HG02884 (cell line): ENCODE measurements around the gene GDPD3.

Source experiments
- ATAC-seq: cut with Tn5 transposase; IDR thresholded peaks from one replicate; pipeline ENCODE4 v1.9.1; 2021; ENCODE audit warnings: mild to moderate bottlenecking, moderate library complexity; ENCODE audit not compliant: unreplicated experiment

Gene GDPD3

GRCh38 chr16:30060836-30061554 is 52.3 kb downstream of the GDPD3 start:
- ATAC-seq = no peak

DNA sequence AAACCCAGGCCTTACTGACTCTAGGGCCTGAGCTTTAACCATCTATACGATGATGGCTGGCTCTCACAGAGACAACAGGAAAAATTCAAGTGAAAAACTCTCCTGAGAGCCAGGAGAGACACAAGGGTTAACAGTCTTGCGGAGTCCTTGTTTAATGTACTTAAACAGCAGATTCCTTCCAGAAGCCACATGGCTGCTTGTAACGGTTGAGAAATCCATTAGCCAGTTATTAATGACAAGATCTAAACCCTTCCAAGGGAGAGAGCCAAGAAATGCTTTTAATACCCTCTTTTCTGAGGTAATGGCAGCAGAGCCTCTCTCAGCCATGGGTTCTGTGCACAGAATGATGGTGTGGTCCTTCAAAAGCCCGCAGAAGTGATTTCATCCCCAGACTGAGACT is 53.0 kb downstream of the GDPD3 start:
- no peak for ATAC-seq

- no peak for ATAC-seq
Observed at GRCh38 chr16:30054959-30055553, 58.3 kb downstream of the GDPD3 start.
